Activated naive CD8-positive, alpha-beta T cell treated with anti-CD3 and anti-CD28 coated beads for 36 hours (primary cell): ENCODE data around the gene CEP112. TPM values are rescaled to one million over a fixed set of nuclear protein-coding genes. Genes with fewer than 3 reads are reported as not detected.
"Not testable (repeated sequence)": the region's sequence is repeated elsewhere in the genome, so short reads cannot be mapped to it uniquely, and the experiment has no call there.

Source experiments
- DNase-seq: peaks from one replicate; pipeline ENCODE4 v3.0.0; 2021
- H3K27ac Mint-ChIP-seq: one replicate; pipeline ENCODE4 v1.8.0; 2022; ENCODE audit warnings: mild to moderate bottlenecking, moderate library complexity, mixed read lengths
- H3K27me3 Mint-ChIP-seq: one replicate; pipeline ENCODE4 v1.8.0; 2022; ENCODE audit warnings: mild to moderate bottlenecking, mixed read lengths
- H3K36me3 Mint-ChIP-seq: one replicate; pipeline ENCODE4 v1.8.0; 2021; ENCODE audit warnings: mild to moderate bottlenecking, mixed read lengths
- H3K4me1 Mint-ChIP-seq: one replicate; pipeline ENCODE4 v1.8.0; 2021; ENCODE audit warnings: mixed read lengths
- H3K4me3 Mint-ChIP-seq: one replicate; pipeline ENCODE4 v1.8.0; 2022; ENCODE audit warnings: mild to moderate bottlenecking, moderate library complexity, mixed read lengths
- H3K9me3 Mint-ChIP-seq: one replicate; pipeline ENCODE4 v1.8.0; 2022; ENCODE audit warnings: mixed read lengths
- total RNA-seq, 2 experiments: library from RNA; stranded (reverse); gene quantifications; one replicate each; pipeline ENCODE4 v1.2.3, GENCODE V29; 2021

The CEP112 gene
- total RNA-seq, 2 experiments from 2014 or later, result 0.54 to 1.3 TPM

DNA sequence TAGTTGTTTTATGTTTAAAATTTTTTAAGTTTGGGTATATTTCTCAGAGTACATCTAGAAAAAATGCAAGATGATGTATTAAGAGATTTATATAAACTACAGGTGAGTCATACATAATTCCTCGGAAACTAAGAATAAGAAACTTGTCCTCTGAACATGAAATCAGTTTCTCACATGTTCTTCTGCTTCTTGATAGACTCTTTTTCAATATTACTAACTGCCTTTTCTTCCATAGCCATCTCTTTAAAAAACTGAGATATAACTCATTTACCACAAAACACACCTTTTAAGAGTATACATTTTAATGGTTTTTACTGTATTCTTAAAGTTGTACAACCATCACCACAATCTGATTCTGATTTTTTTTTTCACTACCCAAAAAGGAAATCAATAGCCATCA is 392.1 kb downstream of the CEP112 start:
- Mint-ChIP-seq H3K27me3 (no peaks in the 10 kb centered on the region), H3K36me3 (no peaks in the 10 kb centered on the region), H3K9me3 (peaks cover 13% of the 10 kb centered on the region), H3K4me1 (peaks cover 6% of the 10 kb centered on the region), H3K27ac (no peak overlapping the region), H3K4me3 (no peak overlapping the region)
- no peak for DNase-seq

DNA sequence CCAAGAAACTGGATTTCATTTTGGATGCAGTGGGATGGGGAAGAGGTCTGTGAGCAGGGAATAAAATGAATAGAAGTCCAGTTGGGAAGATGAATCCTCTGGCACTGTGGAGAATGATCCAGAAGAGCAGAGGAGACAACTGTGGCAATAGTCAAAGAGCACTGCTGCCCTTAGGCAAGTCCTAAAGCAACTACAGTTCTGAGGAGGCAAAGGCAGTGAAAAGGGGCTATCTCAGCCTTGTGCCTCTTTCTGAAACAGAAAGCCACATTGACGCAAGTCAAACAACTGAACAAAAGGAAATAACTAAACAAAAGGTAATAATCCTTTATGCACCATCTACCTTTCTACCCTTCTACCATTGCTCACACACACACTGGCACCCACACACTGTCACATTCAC is 392.5 kb downstream of the CEP112 start:
- DNase-seq, result no peak
- H3K27ac Mint-ChIP-seq, result no peak overlapping the region
- no peaks in the 10 kb centered on the region for H3K36me3 Mint-ChIP-seq
- H3K27me3 Mint-ChIP-seq, result no peaks in the 10 kb centered on the region
- H3K9me3 Mint-ChIP-seq, result peaks cover 13% of the 10 kb centered on the region
- H3K4me3 Mint-ChIP-seq, result no peak overlapping the region
- H3K4me1 Mint-ChIP-seq, result peaks cover 6% of the 10 kb centered on the region

DNA sequence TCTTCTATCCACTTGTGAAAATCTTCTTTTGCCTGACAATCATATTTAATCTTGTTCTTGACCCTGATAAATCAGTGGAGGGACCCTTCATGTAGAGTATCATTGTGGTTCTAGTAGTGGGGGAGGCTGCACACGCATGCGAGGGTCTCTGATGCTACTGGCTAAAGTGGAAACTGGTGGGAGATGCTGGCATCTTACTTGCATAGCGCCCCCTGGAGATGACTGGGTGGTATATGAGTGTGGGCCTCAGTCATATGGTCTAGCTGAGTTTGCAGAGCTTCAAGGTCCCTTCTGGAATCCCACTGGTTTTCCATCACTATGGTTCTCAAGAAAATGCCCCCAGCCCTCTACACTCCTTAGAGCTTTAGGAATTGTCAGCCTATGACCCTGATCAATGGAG is 394.1 kb downstream of the CEP112 start:
- H3K9me3 Mint-ChIP-seq, result peaks cover 13% of the 10 kb centered on the region
- peak; percentile 14 for DNase-seq
- no peaks in the 10 kb centered on the region for H3K36me3 Mint-ChIP-seq
- peaks cover 6% of the 10 kb centered on the region for H3K4me1 Mint-ChIP-seq
- H3K27ac Mint-ChIP-seq, result no peak overlapping the region
- H3K27me3 Mint-ChIP-seq, result no peaks in the 10 kb centered on the region
- no peak overlapping the region for H3K4me3 Mint-ChIP-seq

DNA sequence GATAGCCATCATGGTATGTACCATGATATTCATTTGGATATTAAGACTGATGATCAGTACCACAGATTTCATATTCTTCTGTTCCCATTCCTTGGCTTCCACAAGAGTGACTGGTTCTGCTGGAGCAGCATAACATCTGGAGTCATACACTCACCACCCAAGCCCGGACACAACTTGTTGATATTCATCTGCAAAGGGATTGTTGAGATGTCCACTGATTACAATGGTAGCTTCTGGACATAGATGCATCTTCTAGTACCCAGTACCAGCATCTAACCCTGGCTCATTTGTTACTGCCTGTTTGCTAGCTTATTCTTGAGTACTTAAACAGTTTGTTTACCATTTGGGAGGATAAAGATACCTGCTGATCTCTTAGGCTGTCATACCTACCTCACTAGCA is 394.8 kb downstream of the CEP112 start:
- Mint-ChIP-seq H3K27ac (no peak overlapping the region), H3K4me3 (no peak overlapping the region), H3K4me1 (peaks cover 6% of the 10 kb centered on the region), H3K36me3 (no peaks in the 10 kb centered on the region), H3K27me3 (no peaks in the 10 kb centered on the region), H3K9me3 (peaks cover 9% of the 10 kb centered on the region)
- DNase-seq, result no peak

DNA sequence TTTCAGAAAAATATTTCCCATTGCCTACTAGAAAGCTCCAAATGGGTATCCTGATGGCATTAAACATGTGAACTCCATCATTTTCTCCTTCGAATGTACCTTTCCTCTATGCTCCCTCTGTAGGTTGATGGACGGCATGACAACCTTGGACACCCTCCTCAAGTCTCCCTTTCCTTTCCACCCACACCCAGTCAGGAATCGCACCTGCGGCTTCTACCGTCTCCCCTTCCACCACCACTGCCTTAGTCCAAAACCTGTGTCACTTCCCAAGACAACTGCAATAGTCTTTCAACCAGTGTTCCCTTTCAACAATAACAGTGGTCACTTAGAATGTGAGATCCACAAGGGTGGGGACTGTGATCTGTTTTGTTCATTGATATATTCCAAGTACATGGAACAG is 397.4 kb downstream of the CEP112 start:
- Mint-ChIP-seq H3K4me3 (no peak overlapping the region), H3K27ac (no peak overlapping the region), H3K4me1 (peaks cover 6% of the 10 kb centered on the region), H3K36me3 (no peaks in the 10 kb centered on the region), H3K9me3 (no peaks in the 10 kb centered on the region), H3K27me3 (no peaks in the 10 kb centered on the region)
- no peak for DNase-seq

DNA sequence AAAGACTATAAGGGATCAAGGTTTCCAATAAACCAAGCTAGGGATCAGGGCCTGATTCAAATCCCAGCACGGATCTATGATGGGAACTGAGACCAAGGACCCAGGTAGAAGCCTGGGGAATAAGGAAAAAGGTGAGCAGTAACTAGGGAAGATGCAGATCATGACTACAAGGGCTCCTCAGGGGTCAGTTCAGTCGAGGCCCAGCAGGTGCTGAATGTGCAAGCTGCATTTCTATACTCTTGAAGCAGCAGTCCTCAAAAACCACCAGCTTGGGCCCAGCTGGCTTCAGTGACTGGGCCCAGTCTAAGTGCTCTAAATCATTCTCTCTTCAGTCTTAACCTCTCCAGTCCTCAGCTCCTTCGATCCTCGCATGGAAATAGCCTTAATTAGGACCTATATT is 401.7 kb downstream of the CEP112 start:
- H3K36me3 Mint-ChIP-seq, result no peaks in the 10 kb centered on the region
- H3K9me3 Mint-ChIP-seq, result no peaks in the 10 kb centered on the region
- H3K27me3 Mint-ChIP-seq, result no peaks in the 10 kb centered on the region
- H3K27ac Mint-ChIP-seq, result no peak overlapping the region
- DNase-seq, result no peak
- no peak overlapping the region for H3K4me3 Mint-ChIP-seq
- no peaks in the 10 kb centered on the region for H3K4me1 Mint-ChIP-seq

DNA sequence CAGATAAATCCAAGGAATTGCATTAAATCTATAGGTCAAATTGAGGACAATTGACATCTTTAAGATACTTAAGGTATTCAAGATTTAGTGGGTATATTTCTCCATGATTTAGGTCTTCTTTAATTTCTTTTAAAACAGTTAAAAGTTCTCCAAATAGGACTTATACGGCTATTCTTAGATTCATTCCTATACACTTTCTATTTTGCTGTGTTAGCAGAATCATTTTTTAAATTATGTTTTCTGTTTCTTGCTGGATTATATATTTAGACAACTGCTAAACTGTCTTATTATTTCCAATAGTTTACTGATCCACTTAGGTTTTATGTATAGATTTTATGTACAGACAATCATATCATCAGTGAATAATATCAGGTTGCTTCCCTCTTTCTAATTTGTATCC is 404.4 kb downstream of the CEP112 start:
- no peaks in the 10 kb centered on the region for H3K9me3 Mint-ChIP-seq
- H3K4me1 Mint-ChIP-seq, result no peaks in the 10 kb centered on the region
- no peak overlapping the region for H3K27ac Mint-ChIP-seq
- no peaks in the 10 kb centered on the region for H3K36me3 Mint-ChIP-seq
- H3K27me3 Mint-ChIP-seq, result no peaks in the 10 kb centered on the region
- H3K4me3 Mint-ChIP-seq, result no peak overlapping the region
- no peak for DNase-seq

DNA sequence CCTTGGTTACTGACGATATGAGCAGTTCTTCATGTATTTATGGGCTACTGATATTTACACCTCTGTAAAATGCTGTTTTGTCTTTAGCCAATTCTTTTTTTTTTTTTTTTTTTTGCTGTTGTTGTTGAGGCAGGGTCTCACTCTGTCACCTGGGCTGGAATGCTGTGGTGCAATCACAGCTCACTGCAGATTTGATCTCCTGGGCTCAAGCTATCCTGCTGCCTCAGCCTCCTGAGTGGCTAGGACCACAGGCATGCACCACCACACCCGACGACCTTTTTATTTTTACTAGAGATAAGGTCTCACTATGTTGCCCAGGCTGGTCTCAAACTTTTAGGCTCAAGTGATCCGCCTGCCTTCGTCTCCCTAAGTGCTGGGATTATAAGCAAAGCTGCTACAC is 405.5 kb downstream of the CEP112 start:
- Mint-ChIP-seq H3K4me1 (no peaks in the 10 kb centered on the region), H3K27ac (no peak overlapping the region), H3K27me3 (no peaks in the 10 kb centered on the region), H3K4me3 (no peak overlapping the region), H3K9me3 (peaks cover 4% of the 10 kb centered on the region), H3K36me3 (no peaks in the 10 kb centered on the region)
- no peak for DNase-seq

DNA sequence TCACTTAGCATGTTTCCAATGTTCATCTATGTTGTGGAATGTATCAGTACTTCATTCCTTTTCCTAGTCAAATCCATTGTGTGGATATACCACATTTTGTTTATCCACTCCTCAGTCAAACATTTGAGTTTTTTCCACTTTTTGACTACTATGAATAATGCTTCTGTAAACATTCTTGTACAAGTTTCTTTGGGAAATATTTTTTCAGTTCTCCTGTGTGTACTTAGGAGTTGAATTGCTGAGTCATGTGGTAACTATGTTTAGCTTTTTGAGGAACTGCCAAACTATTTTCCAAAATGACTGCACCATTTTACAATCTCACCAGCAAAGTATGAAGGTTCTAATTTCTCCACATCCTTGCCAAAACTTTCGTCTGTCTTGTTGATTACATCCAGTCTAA is 406.8 kb downstream of the CEP112 start:
- DNase-seq, result no peak
- H3K27me3 Mint-ChIP-seq, result no peaks in the 10 kb centered on the region
- H3K27ac Mint-ChIP-seq, result no peak overlapping the region
- H3K36me3 Mint-ChIP-seq, result no peaks in the 10 kb centered on the region
- H3K4me3 Mint-ChIP-seq, result no peak overlapping the region
- no peaks in the 10 kb centered on the region for H3K4me1 Mint-ChIP-seq
- H3K9me3 Mint-ChIP-seq, result peaks cover 4% of the 10 kb centered on the region

DNA sequence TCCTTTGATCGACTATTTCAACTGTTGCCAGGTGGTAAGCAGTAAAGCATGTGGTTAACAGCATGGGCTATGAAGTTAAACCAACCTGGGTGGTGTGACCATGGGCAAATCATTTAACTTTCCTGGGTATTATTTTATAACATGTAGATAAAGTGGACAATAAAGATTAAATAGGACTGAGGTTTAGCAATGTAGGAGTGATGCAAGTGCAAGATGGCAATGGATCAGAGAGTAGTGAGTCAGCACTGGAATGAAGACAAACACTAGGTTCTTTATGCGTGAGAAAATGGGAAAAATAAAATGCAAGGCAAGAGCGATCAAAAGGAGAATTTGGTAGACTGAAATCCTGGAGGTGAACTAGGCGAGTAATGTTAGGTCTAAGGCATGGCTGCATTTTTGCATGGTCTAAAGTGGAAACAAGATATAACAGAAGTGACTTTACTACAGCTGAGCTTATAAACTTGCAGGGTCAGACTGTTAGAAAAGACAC is 408.0 kb downstream of the CEP112 start:
- DNase-seq, result no peak
- H3K4me1 Mint-ChIP-seq, result no peaks in the 10 kb centered on the region
- H3K9me3 Mint-ChIP-seq, result peaks cover 4% of the 10 kb centered on the region
- no peak overlapping the region for H3K27ac Mint-ChIP-seq
- no peak overlapping the region for H3K4me3 Mint-ChIP-seq
- no peaks in the 10 kb centered on the region for H3K27me3 Mint-ChIP-seq
- no peaks in the 10 kb centered on the region for H3K36me3 Mint-ChIP-seq

DNA sequence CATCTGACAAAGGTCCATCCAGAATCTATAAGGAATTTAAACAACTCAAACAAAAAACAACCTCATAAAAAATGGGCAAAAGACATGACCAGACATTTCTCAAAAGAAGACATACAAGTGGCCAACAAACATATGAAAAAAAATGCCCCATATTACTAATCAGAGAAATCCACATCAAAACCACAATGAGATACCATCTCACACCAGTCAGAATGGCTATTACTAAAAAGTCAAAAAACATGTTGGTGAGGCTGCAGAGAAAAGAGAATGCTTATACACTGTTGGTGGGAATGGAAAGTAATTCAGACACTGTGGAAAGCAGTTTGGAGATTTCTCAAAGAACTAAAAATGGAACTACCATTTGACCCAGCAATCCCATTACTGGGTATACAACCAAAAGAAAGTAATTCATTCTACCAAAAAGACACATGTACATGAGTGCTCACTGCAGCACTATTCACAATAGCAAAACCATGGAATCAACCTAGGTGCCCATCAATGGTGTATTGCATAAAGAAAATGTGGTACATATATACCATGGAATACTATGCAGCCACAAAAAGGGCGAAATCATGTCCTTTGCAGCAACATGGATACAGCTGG is 409.7 kb downstream of the CEP112 start:
- not testable (repeated sequence) for H3K9me3 Mint-ChIP-seq, H3K27me3 Mint-ChIP-seq, H3K36me3 Mint-ChIP-seq, H3K4me1 Mint-ChIP-seq, DNase-seq, H3K27ac Mint-ChIP-seq, H3K4me3 Mint-ChIP-seq

DNA sequence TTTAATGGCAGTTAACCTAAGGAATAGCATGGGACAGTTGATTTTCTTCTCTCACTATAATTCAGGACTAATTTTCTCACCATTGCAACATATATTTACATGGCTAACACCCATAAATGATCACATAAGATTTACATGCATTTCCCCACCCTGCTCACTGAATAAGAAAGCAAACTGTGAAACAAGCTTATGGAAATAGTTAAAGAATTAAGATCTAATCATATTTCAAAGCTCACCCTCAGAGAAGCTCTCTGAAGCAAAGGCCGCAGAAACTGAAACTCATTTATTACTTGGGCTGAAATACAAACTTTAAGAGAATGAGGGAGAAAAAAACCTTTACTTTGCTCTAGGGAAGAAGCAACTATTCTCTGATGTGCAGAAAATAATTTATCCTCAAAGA is 411.8 kb downstream of the CEP112 start:
- no peaks in the 10 kb centered on the region for H3K4me1 Mint-ChIP-seq
- H3K36me3 Mint-ChIP-seq, result no peaks in the 10 kb centered on the region
- H3K4me3 Mint-ChIP-seq, result no peak overlapping the region
- no peak for DNase-seq
- peaks cover 4% of the 10 kb centered on the region for H3K9me3 Mint-ChIP-seq
- H3K27me3 Mint-ChIP-seq, result peaks cover 7% of the 10 kb centered on the region
- no peak overlapping the region for H3K27ac Mint-ChIP-seq

DNA sequence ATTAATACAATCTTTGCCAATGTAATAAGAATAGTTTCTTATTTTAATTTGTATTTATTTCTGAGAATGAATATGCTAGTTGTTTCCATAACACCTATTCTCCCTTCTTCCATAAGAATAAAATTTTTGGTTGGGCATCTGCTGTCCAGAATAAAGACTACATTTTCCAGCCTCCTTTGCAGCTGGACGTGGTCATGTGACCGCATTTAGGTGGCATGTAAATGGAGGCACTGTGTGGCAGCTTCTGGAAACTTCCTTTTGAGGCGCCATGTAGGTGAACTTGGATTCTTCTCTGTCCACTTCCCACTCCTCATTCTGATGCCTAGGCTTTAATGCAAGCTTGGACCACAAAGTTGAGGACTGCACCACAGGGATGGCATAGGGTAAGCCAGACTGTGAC is 415.0 kb downstream of the CEP112 start:
- Mint-ChIP-seq H3K27ac (no peak overlapping the region), H3K4me1 (peaks cover 9% of the 10 kb centered on the region), H3K27me3 (peaks cover 7% of the 10 kb centered on the region), H3K9me3 (peaks cover 1% of the 10 kb centered on the region), H3K36me3 (no peaks in the 10 kb centered on the region), H3K4me3 (no peak overlapping the region)
- no peak for DNase-seq

DNA sequence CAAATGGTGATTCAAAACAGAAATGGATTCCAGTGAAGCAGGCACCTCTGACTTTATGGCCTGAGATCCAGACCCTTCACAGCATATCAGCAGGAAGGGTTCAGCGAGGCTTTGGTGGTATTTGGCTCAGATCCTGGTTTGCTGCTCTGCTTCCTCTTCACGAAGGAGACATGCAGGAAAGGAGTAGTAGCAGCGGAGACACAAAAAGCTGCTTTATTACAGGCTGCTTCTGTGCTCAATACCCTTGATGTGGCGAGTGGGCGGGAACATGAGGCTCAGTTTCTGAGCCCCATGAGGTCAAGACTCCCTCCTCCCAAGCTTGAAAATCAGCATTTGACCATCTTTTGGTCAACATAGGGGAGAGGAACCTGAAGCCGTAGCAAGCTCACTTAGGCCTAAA is 417.1 kb downstream of the CEP112 start:
- Mint-ChIP-seq H3K4me3 (no peak overlapping the region), H3K27me3 (peaks cover 7% of the 10 kb centered on the region), H3K9me3 (no peaks in the 10 kb centered on the region), H3K4me1 (peaks cover 9% of the 10 kb centered on the region), H3K27ac (no peak overlapping the region), H3K36me3 (no peaks in the 10 kb centered on the region)
- DNase-seq, result no peak

DNA sequence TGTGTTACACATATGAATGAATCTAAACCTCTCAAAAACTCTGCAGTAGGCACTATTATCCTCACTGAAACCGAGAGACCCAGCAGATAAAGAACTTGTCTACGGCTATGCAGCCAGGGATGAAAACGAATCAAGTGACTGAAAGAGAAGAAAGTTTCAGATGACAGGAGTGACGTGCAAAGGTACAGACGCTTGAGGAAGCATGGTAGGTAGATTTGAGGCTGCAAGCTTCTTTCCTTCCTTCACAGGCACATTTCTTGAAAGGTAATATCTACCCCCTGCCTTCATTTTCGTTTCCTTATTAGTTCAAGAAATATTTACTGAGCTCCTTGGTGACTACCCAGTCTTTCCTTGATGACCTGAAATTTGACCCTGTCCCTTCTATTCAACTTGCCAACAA is 418.9 kb downstream of the CEP112 start:
- no peak overlapping the region for H3K27ac Mint-ChIP-seq
- no peak for DNase-seq
- no peaks in the 10 kb centered on the region for H3K36me3 Mint-ChIP-seq
- H3K27me3 Mint-ChIP-seq, result peaks cover 3% of the 10 kb centered on the region
- no peaks in the 10 kb centered on the region for H3K9me3 Mint-ChIP-seq
- H3K4me1 Mint-ChIP-seq, result peaks cover 9% of the 10 kb centered on the region
- H3K4me3 Mint-ChIP-seq, result no peak overlapping the region

DNA sequence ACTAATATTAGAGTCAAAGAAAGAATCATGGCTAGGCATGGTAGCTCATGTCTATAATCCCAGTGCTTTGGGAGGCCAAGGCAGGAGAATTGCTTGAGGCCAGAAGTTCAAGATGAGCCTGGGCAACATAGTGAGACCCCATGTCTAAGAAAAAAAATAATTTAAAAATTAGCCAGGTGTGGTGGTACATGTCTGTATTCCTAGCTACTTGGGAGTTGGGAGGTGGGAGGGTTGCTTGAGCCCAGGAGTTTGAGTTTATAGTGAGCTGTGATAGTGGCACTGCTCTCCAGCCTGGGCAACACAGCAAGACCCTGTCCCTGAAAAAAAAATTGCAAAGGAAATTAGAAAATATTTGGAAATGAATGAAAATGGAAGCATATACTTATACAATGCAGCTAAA is 420.2 kb downstream of the CEP112 start:
- no peak overlapping the region for H3K4me3 Mint-ChIP-seq
- no peaks in the 10 kb centered on the region for H3K9me3 Mint-ChIP-seq
- no peak overlapping the region for H3K27ac Mint-ChIP-seq
- H3K27me3 Mint-ChIP-seq, result peaks cover 6% of the 10 kb centered on the region
- no peaks in the 10 kb centered on the region for H3K36me3 Mint-ChIP-seq
- DNase-seq, result no peak
- H3K4me1 Mint-ChIP-seq, result peaks cover 9% of the 10 kb centered on the region
